Adrenal gland (tissue), 5 donors: ENCODE results near the gene KIAA1549.

Experiments
- CTCF ChIP-seq, 6 experiments: fragments of 450-650 bp in 4 of 6; fragments of 200-600 bp in 2 of 6; sonication (generic) in 1 of 6; IDR thresholded peaks; 1 replicate in 5 of 6; 2 replicates in 1 of 6; pipeline versions ENCODE4 v1.5.1 to v1.8.0; 2016 to 2021; ENCODE audit warnings: antibody characterized with exemption in 6 of 6, mild to moderate bottlenecking in 2 of 6, moderate library complexity in 1 of 6
- POLR2A ChIP-seq, 2 donors: fragments of 450-650 bp; IDR thresholded peaks; one replicate each; pipeline ENCODE4 v1.6.1; 2017; ENCODE audit warnings: antibody characterized with exemption in 2 of 2, mild to moderate bottlenecking in 2 of 2, moderate library complexity in 1 of 2
- donor health status: DM: no; HTN: no; CAD: no.

GRCh38 chr7:138801256-138801655 lies 179.9 kb downstream of the KIAA1549 start:
- TF ChIP-seq CTCF (IDR thresholded peaks at IDR 0.05) (no peak), POLR2A (IDR thresholded peaks at IDR 0.05) (no peak)
